Panc1 (cell line): ENCODE measurements around the gene ATF5.

Experiments
- CTCF ChIP-seq: fragments of 450-650 bp; IDR thresholded peaks from 2 replicates; pipeline ENCODE4 v1.5.1; 2017; ENCODE audit warnings: mild to moderate bottlenecking
- POLR2AphosphoS5 ChIP-seq: IDR thresholded peaks from 2 replicates; pipeline ENCODE4 v1.6.1; 2012; ENCODE audit warnings: mild to moderate bottlenecking, low read depth, low read length, moderate library complexity
- REST ChIP-seq, 2 experiments: IDR thresholded peaks; 2 replicates each; pipeline ENCODE4 v1.6.1; 2011 to 2012; ENCODE audit warnings: low read depth in 2 of 2, control low read depth in 1 of 2, low read length in 1 of 2, mild to moderate bottlenecking in 1 of 2, moderate library complexity in 1 of 2; ENCODE audit not compliant: insufficient read depth in 1 of 2
- SIN3A ChIP-seq: IDR thresholded peaks from 2 replicates; pipeline ENCODE4 v1.6.1; 2012; ENCODE audit warnings: low read depth, mild to moderate bottlenecking, low read length, moderate library complexity, borderline replicate concordance; ENCODE audit not compliant: insufficient read depth
- TCF7L2 ChIP-seq: IDR thresholded peaks from 2 replicates; pipeline ENCODE4 v1.6.1; 2011; ENCODE audit warnings: mild to moderate bottlenecking, low read depth, low read length, inconsistent platforms

GRCh38 chr19:49972841-49973240 lies 43.8 kb downstream of the ATF5 start:
- TF ChIP-seq CTCF (no peak), POLR2AphosphoS5 (no peak), REST (IDR thresholded peaks at IDR 0.05; ENCODE audit: insufficient read depth in 1 of 2, low read depth in 2 of 2, low read length in 1 of 2) (no peak), SIN3A (no peak), TCF7L2 (no peak)
